Neural progenitor cell (in vitro differentiated cells): ENCODE measurements around the gene SEL1L3. TPM values are rescaled to one million over a fixed set of nuclear protein-coding genes. Genes with fewer than 3 reads are reported as not detected.

ENCODE experiments used
- DNase-seq: peaks from one replicate; pipeline ENCODE4 v3.0.0-alpha.2; 2016; ENCODE audit warnings: low spot score
- H2AFZ ChIP-seq: fragments of 200-600 bp; sonication (generic); replicated peaks from 2 replicates; pipeline ENCODE4 v1.6.1; 2016; ENCODE audit warnings: antibody characterized with exemption
- H3F3A ChIP-seq: fragments of 200-600 bp; sonication (generic); 2 replicates; pipeline ENCODE4 v1.6.1; 2016; ENCODE audit warnings: antibody characterized with exemption, low read depth
- H3K27ac ChIP-seq: fragments of 200-600 bp; sonication (generic); 2 replicates; pipeline ENCODE4 v1.5.1; 2016; ENCODE audit warnings: mild to moderate bottlenecking
- H3K27me3 ChIP-seq: fragments of 200-600 bp; sonication (generic); 2 replicates; pipeline ENCODE4 v1.6.1; 2016; ENCODE audit warnings: mild to moderate bottlenecking, moderate library complexity
- H3K36me3 ChIP-seq: fragments of 200-600 bp; sonication (generic); 2 replicates; pipeline ENCODE4 v1.5.1; 2016
- H3K4me1 ChIP-seq: fragments of 200-600 bp; sonication (generic); 2 replicates; pipeline ENCODE4 v1.6.1; 2016; ENCODE audit warnings: mixed run types
- H3K4me2 ChIP-seq: fragments of 200-600 bp; sonication (generic); 2 replicates; pipeline ENCODE4 v1.6.1; 2016
- H3K4me3 ChIP-seq: fragments of 200-600 bp; sonication (generic); 2 replicates; pipeline ENCODE4 v1.5.1; 2016
- H3K79me2 ChIP-seq: fragments of 200-600 bp; sonication (generic); 2 replicates; pipeline ENCODE4 v1.6.1; 2016; ENCODE audit warnings: low read depth
- H3K9ac ChIP-seq: fragments of 200-600 bp; sonication (generic); 2 replicates; pipeline ENCODE4 v1.6.1; 2016
- H3K9me3 ChIP-seq: fragments of 200-600 bp; sonication (generic); 2 replicates; pipeline ENCODE4 v1.5.1; 2016; ENCODE audit warnings: low read depth
- H4K20me1 ChIP-seq: fragments of 200-600 bp; sonication (generic); 2 replicates; pipeline ENCODE4 v1.6.1; 2016; ENCODE audit warnings: low read depth
- H3K27ac Mint-ChIP-seq: 3 replicates; pipeline ENCODE4 v1.8.0; 2021; ENCODE audit warnings: mixed read lengths
- H3K27me3 Mint-ChIP-seq: 2 replicates; pipeline ENCODE4 v1.8.0; 2022; ENCODE audit warnings: low read depth, mild to moderate bottlenecking, inconsistent platforms, moderate library complexity, mixed read lengths; ENCODE audit not compliant: insufficient read depth
- H3K36me3 Mint-ChIP-seq: 3 replicates; pipeline ENCODE4 v1.8.0; 2021; ENCODE audit warnings: mixed read lengths
- H3K4me1 Mint-ChIP-seq: 3 replicates; pipeline ENCODE4 v1.8.0; 2021; ENCODE audit warnings: mixed read lengths
- H3K4me3 Mint-ChIP-seq: 3 replicates; pipeline ENCODE4 v1.8.0; 2021; ENCODE audit warnings: mild to moderate bottlenecking, moderate library complexity, mixed read lengths
- H3K9me3 Mint-ChIP-seq: 3 replicates; pipeline ENCODE4 v1.8.0; 2020; ENCODE audit warnings: mixed read lengths
- CTCF ChIP-seq: fragments of 200-600 bp; sonication (generic); IDR thresholded peaks from 2 replicates; pipeline ENCODE4 v1.5.1; 2017; ENCODE audit warnings: antibody characterized with exemption, mild to moderate bottlenecking
- EZH2 ChIP-seq: fragments of 200-600 bp; sonication (generic); IDR thresholded peaks from 2 replicates; pipeline ENCODE4 v1.6.1; 2017; ENCODE audit warnings: antibody characterized with exemption, mild to moderate bottlenecking, moderate library complexity
- EZH2phosphoT487 ChIP-seq: fragments of 200-600 bp; sonication (generic); IDR thresholded peaks from 2 replicates; pipeline ENCODE4 v1.6.1; 2017; ENCODE audit warnings: antibody characterized with exemption
- total RNA-seq: library from RNA; depleted of rRNA; stranded (reverse); fragments of >200 nt; gene quantifications from 2 replicates; pipeline ENCODE4 v1.2.3, GENCODE V29; 2015; ENCODE audit warnings: low replicate concordance

The SEL1L3 gene
- total RNA-seq, 1 donor from 2014 or later: 87.2 TPM

GRCh38 chr4:25750874-25751273, 111.9 kb downstream of the SEL1L3 start:
- Histone ChIP-seq H3K27ac (no peak overlapping the region), H3K4me2 (no peak overlapping the region), H3K4me1 (no peaks in the 10 kb centered on the region), H3K79me2 (no peaks in the 10 kb centered on the region), H3K9ac (no peak overlapping the region), H3K4me3 (no peak overlapping the region), H2AFZ (no peak overlapping the region), H4K20me1 (no peaks in the 10 kb centered on the region), H3K27me3 (no peaks in the 10 kb centered on the region), H3F3A (no peaks in the 10 kb centered on the region), H3K9me3 (no peaks in the 10 kb centered on the region), H3K36me3 (no peaks in the 10 kb centered on the region)
- Mint-ChIP-seq H3K27ac (no peak overlapping the region), H3K27me3 (no peaks in the 10 kb centered on the region), H3K9me3 (no peaks in the 10 kb centered on the region), H3K4me1 (peaks cover 2% of the 10 kb centered on the region), H3K4me3 (no peak overlapping the region), H3K36me3 (peaks cover 5% of the 10 kb centered on the region)
- no peak for DNase-seq
- TF ChIP-seq EZH2 (no peak), EZH2phosphoT487 (no peak), CTCF (no peak)

GRCh38 chr4:25749150-25749794, 113.5 kb downstream of the SEL1L3 start:
- Histone ChIP-seq H3K4me1 (no peaks in the 10 kb centered on the region), H3K9ac (no peak overlapping the region), H3F3A (no peaks in the 10 kb centered on the region), H3K27me3 (no peaks in the 10 kb centered on the region), H3K36me3 (no peaks in the 10 kb centered on the region), H3K9me3 (no peaks in the 10 kb centered on the region), H3K4me3 (no peak overlapping the region), H3K79me2 (no peaks in the 10 kb centered on the region), H2AFZ (no peak overlapping the region), H3K4me2 (no peak overlapping the region), H4K20me1 (no peaks in the 10 kb centered on the region), H3K27ac (no peak overlapping the region)
- no peak for DNase-seq
- Mint-ChIP-seq H3K9me3 (no peaks in the 10 kb centered on the region), H3K4me1 (peaks cover 2% of the 10 kb centered on the region), H3K36me3 (peaks cover 3% of the 10 kb centered on the region), H3K27ac (no peak overlapping the region), H3K27me3 (no peaks in the 10 kb centered on the region), H3K4me3 (no peak overlapping the region)
- TF ChIP-seq EZH2 (no peak), EZH2phosphoT487 (no peak), CTCF (no peak)

- TF ChIP-seq EZH2 (no peak), CTCF (no peak), EZH2phosphoT487 (no peak)
- no peaks in the 10 kb centered on the region for H3F3A ChIP-seq
- H2AFZ ChIP-seq: no peak overlapping the region
- DNase-seq: no peak
- no peaks in the 10 kb centered on the region for H3K4me1 ChIP-seq
- no peaks in the 10 kb centered on the region for H3K9me3 Mint-ChIP-seq
- H3K4me3 ChIP-seq: no peak overlapping the region
- no peaks in the 10 kb centered on the region for H3K36me3 ChIP-seq
- H3K27me3 ChIP-seq: no peaks in the 10 kb centered on the region
- no peak overlapping the region for H3K27ac Mint-ChIP-seq
- no peak overlapping the region for H3K4me2 ChIP-seq
- H3K9me3 ChIP-seq: no peaks in the 10 kb centered on the region
- H3K27ac ChIP-seq: no peak overlapping the region
- no peaks in the 10 kb centered on the region for H3K36me3 Mint-ChIP-seq
- H3K79me2 ChIP-seq: no peaks in the 10 kb centered on the region
- no peaks in the 10 kb centered on the region for H4K20me1 ChIP-seq
- H3K27me3 Mint-ChIP-seq: no peaks in the 10 kb centered on the region
- no peak overlapping the region for H3K9ac ChIP-seq
- no peaks in the 10 kb centered on the region for H3K4me1 Mint-ChIP-seq
- H3K4me3 Mint-ChIP-seq: no peak overlapping the region
Measured at GRCh38 chr4:25743971-25744370, 118.8 kb downstream of the SEL1L3 start.
